ENCODE measurements around the gene STXBP2. TPM values are rescaled to one million over a fixed set of nuclear protein-coding genes. Genes with fewer than 3 reads are reported as not detected.

The STXBP2 gene
- total RNA-seq, 3 donors from 2014 or later (not counting 1 experiment from before 2014, with no cell fraction given): 366 to 409 (median 384) TPM

GRCh38 chr19:7606289-7606688 is 30.6 kb upstream of the STXBP2 start:
- Histone ChIP-seq H3K27ac (ENCODE audit: low read length) (no peak overlapping the region), H3K36me3 (ENCODE audit: control insufficient read depth, insufficient read depth, low read length) (no peaks in the 10 kb centered on the region), H3K4me1 (ENCODE audit: control insufficient read depth, insufficient read depth, low read length) (no peaks in the 10 kb centered on the region), H3K27me3 (ENCODE audit: control insufficient read depth, insufficient read depth, low read length) (no peaks in the 10 kb centered on the region), H3K4me3 (ENCODE audit: low read length) (no peak overlapping the region), H3K9me3 (ENCODE audit: control insufficient read depth, insufficient read depth, low read length) (peaks cover 4% of the 10 kb centered on the region)
- Mint-ChIP-seq H3K27me3 (ENCODE audit: low read depth in 2 of 2) (peaks cover 0 to 16% of the 10 kb centered on the region in 2 donors), H3K27ac (no peak overlapping the region), H3K9me3 (peaks cover 0 to 3% of the 10 kb centered on the region in 2 donors), H3K4me3 (no peak overlapping the region), H3K4me1 (peaks cover 0 to 8% of the 10 kb centered on the region in 2 donors), H3K36me3 (no peaks in the 10 kb centered on the region)
- no peak for DNase-seq
- 97% methylated on average over 16 of the region's 17 CpGs for WGBS (ENCODE audit: insufficient coverage)
- TF ChIP-seq CTCF (IDR thresholded peaks at IDR 0.05): no peak
- ATAC-seq: no peak
- intact Hi-C loops (cut with micrococcal nuclease): no loop called here

GRCh38 chr19:7607212-7607873 is 29.6 kb upstream of the STXBP2 start:
- H3K4me1 Mint-ChIP-seq: peaks cover 0 to 8% of the 10 kb centered on the region in 2 donors
- intact Hi-C loops (cut with micrococcal nuclease): no loop called here
- Histone ChIP-seq H3K27me3 (ENCODE audit: control insufficient read depth, insufficient read depth, low read length) (no peaks in the 10 kb centered on the region), H3K4me1 (ENCODE audit: control insufficient read depth, insufficient read depth, low read length) (no peaks in the 10 kb centered on the region), H3K36me3 (ENCODE audit: control insufficient read depth, insufficient read depth, low read length) (no peaks in the 10 kb centered on the region), H3K27ac (ENCODE audit: low read length) (no peak overlapping the region), H3K9me3 (ENCODE audit: control insufficient read depth, insufficient read depth, low read length) (peaks cover 4% of the 10 kb centered on the region), H3K4me3 (ENCODE audit: low read length) (no peak overlapping the region)
- no peaks in the 10 kb centered on the region for H3K36me3 Mint-ChIP-seq
- H3K27me3 Mint-ChIP-seq (ENCODE audit: low read depth in 2 of 2): peaks cover 0 to 12% of the 10 kb centered on the region in 2 donors
- no peak overlapping the region for H3K27ac Mint-ChIP-seq
- 84% methylated on average over 7 of the region's 10 CpGs for WGBS (ENCODE audit: insufficient coverage)
- peaks cover 0 to 3% of the 10 kb centered on the region in 2 donors for H3K9me3 Mint-ChIP-seq
- TF ChIP-seq CTCF (IDR thresholded peaks at IDR 0.05): no peak
- H3K4me3 Mint-ChIP-seq: no peak overlapping the region
- ATAC-seq (no peak), DNase-seq (no peak)

GRCh38 chr19:7607874-7608560 is 28.9 kb upstream of the STXBP2 start:
- intact Hi-C loops (cut with micrococcal nuclease): no loop called here
- 92% methylated on average over 20 of the region's 25 CpGs for WGBS (ENCODE audit: insufficient coverage)
- H3K9me3 Mint-ChIP-seq: peaks cover 0 to 3% of the 10 kb centered on the region in 2 donors
- ATAC-seq (no peak), DNase-seq (no peak)
- no peak overlapping the region for H3K4me3 ChIP-seq (ENCODE audit: low read length)
- peaks cover 0 to 8% of the 10 kb centered on the region in 2 donors for H3K4me1 Mint-ChIP-seq
- no peaks in the 10 kb centered on the region for H3K4me1 ChIP-seq (ENCODE audit: control insufficient read depth, insufficient read depth, low read length)
- no peaks in the 10 kb centered on the region for H3K36me3 ChIP-seq (ENCODE audit: control insufficient read depth, insufficient read depth, low read length)
- no peak for TF ChIP-seq CTCF (IDR thresholded peaks at IDR 0.05)
- H3K27me3 ChIP-seq (ENCODE audit: control insufficient read depth, insufficient read depth, low read length): no peaks in the 10 kb centered on the region
- H3K27ac ChIP-seq (ENCODE audit: low read length): no peak overlapping the region
- H3K4me3 Mint-ChIP-seq: no peak overlapping the region
- H3K27ac Mint-ChIP-seq: no peak overlapping the region
- H3K27me3 Mint-ChIP-seq (ENCODE audit: low read depth in 2 of 2): peaks cover 0 to 12% of the 10 kb centered on the region in 2 donors
- peaks cover 4% of the 10 kb centered on the region for H3K9me3 ChIP-seq (ENCODE audit: control insufficient read depth, insufficient read depth, low read length)
- no peaks in the 10 kb centered on the region for H3K36me3 Mint-ChIP-seq
